ENCODE measurements around the gene NSUN5.
"Not testable (repeated sequence)": the region's sequence is repeated elsewhere in the genome, so short reads cannot be mapped to it uniquely, and the experiment has no call there.

Gene NSUN5

DNA sequence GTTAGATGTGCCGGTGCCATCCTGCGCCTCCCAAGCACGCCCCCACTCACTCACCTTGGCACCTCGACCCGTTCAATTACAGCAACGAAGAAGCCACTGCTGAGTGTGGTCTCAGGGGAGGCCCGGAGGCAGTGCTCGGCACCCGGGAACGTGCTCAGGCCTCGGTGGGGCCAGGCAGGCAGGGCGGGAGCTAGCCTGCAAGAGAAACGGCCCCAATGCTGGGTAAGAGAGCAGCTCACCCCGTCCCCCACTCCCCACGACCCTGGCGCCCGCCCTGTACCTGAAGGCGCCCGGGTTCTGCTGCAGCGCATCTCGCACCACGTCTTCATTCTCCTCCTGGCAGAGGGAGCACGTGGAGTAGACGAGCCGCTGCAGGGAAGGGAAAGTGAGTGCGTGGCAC, 5.1 kb downstream of the NSUN5 start:
- H3K27ac Mint-ChIP-seq: no peak overlapping the region

GRCh38 chr7:73302846-73303245, 5.8 kb downstream of the NSUN5 start:
- Mint-ChIP-seq H3K36me3 (ENCODE audit: low read depth) (peaks cover 17% of the 10 kb centered on the region), H3K4me1 (peaks cover 11% of the 10 kb centered on the region)
- not testable (repeated sequence) for H3K9me3 Mint-ChIP-seq; H3K27ac Mint-ChIP-seq; H3K4me3 Mint-ChIP-seq; H3K27me3 Mint-ChIP-seq (ENCODE audit: low read depth)

More for the DNA sequence above, 5.1 kb downstream of the NSUN5 start:
- H3K9me3 Mint-ChIP-seq: no peaks in the 10 kb centered on the region
- H3K4me3 Mint-ChIP-seq: no peak overlapping the region
- H3K27me3 Mint-ChIP-seq (ENCODE audit: low read depth): no peaks in the 10 kb centered on the region
- H3K36me3 Mint-ChIP-seq (ENCODE audit: low read depth): peaks cover 17% of the 10 kb centered on the region
- TF ChIP-seq CTCF (IDR thresholded peaks at IDR 0.05; ENCODE audit: unreplicated experiment in 3 of 3): no peak
- peaks cover 16% of the 10 kb centered on the region for H3K4me1 Mint-ChIP-seq

DNA sequence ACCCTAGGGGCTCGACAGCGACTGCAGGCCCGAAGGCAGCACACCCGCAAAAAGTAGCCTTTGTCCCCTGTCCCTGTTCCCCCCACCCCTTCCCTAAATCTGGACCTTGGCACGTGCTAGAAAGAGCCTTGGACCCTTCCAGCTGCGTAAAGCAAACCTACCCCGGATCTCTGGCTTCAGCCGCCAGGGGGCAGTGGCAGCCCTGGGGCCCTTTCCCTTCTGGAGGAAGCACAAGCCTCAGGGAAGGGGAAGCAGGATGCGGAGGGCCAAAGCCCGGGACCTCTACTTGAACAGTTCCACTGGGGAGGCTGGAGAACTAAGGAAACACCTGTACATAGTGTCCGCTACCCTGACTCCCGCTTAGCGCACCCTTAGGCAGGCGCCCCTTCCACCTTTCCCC, 7.5 kb downstream of the NSUN5 start:
- H3K9me3 Mint-ChIP-seq; H3K4me1 Mint-ChIP-seq; H3K27me3 Mint-ChIP-seq (ENCODE audit: low read depth); H3K27ac Mint-ChIP-seq; H3K4me3 Mint-ChIP-seq; H3K36me3 Mint-ChIP-seq (ENCODE audit: low read depth): not testable (repeated sequence)

DNA sequence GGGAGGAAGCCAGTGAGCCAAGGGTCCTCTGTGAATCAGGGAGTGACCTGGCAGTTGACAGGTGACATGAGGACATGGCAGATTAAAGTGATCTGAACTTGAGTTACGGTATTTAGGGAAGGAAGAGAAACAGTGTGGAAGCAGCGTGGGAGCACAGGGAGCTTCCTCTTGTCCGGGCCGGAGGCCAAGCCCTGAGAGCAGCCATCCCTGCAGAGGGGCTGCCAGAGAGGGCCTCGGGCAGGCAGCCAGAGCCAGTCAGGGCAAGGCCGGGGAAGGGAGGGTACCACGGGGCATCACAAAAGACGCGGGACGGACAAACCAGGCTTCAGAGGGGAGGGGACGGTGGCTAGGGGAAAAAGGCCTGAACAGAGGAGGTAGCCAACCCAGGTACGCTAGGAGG, 8.8 kb downstream of the NSUN5 start:
- not testable (repeated sequence) for H3K27me3 Mint-ChIP-seq (ENCODE audit: low read depth); H3K4me3 Mint-ChIP-seq; H3K4me1 Mint-ChIP-seq; H3K36me3 Mint-ChIP-seq (ENCODE audit: low read depth); H3K27ac Mint-ChIP-seq; H3K9me3 Mint-ChIP-seq

GRCh38 chr7:73297706-73298105, 10.9 kb downstream of the NSUN5 start:
- H3K36me3 Mint-ChIP-seq (ENCODE audit: low read depth); H3K9me3 Mint-ChIP-seq; H3K27ac Mint-ChIP-seq; H3K4me3 Mint-ChIP-seq; H3K27me3 Mint-ChIP-seq (ENCODE audit: low read depth); H3K4me1 Mint-ChIP-seq: not testable (repeated sequence)

- not testable (repeated sequence) for H3K9me3 Mint-ChIP-seq; H3K27me3 Mint-ChIP-seq (ENCODE audit: low read depth); H3K36me3 Mint-ChIP-seq (ENCODE audit: low read depth); H3K27ac Mint-ChIP-seq; H3K4me3 Mint-ChIP-seq; H3K4me1 Mint-ChIP-seq
Observed at GRCh38 chr7:73297235-73297634, 11.4 kb downstream of the NSUN5 start.

DNA sequence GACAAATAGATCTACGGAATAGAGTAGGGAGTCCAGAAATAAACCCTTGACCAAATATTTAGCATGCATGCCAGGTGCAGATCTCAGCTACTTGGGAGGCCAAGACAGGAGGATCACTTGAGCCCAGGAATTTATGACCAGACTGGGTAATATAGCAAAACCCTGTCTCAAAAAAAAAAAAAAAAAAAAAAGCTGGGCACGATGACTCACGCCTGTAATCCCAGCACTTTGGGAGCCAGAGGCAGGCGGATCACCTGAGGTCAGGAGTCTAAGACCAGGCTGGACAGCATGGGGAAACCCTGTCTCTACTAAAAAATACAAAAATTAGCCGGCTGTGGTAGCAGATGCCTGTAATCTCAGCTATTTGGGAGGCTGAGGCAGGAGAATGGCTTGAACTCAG, 31.4 kb downstream of the NSUN5 start:
- not testable (repeated sequence) for H3K9me3 Mint-ChIP-seq; H3K4me3 Mint-ChIP-seq; H3K36me3 Mint-ChIP-seq (ENCODE audit: low read depth); H3K27ac Mint-ChIP-seq; H3K4me1 Mint-ChIP-seq; H3K27me3 Mint-ChIP-seq (ENCODE audit: low read depth)

DNA sequence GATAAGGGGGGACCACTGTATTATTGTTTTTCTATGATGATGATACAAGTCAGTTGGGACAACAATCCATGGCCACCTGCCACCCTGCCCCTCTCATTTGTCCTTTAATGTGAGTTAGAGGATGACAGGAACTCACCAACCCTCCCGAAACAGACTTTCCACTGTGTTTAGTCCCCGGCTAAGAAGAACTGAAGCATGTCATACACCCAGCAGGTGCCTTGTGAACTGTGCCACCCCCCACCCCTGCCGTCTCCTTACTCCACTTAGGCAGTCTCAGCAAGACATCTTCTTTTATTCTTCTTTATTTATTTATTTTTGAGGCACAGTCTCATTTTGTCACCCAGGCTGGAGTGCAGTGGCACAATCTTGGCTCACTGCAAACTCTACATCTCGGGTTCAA, 40.8 kb downstream of the NSUN5 start:
- not testable (repeated sequence) for H3K27ac Mint-ChIP-seq; H3K36me3 Mint-ChIP-seq (ENCODE audit: low read depth); H3K4me3 Mint-ChIP-seq; H3K27me3 Mint-ChIP-seq (ENCODE audit: low read depth); H3K4me1 Mint-ChIP-seq; H3K9me3 Mint-ChIP-seq

DNA sequence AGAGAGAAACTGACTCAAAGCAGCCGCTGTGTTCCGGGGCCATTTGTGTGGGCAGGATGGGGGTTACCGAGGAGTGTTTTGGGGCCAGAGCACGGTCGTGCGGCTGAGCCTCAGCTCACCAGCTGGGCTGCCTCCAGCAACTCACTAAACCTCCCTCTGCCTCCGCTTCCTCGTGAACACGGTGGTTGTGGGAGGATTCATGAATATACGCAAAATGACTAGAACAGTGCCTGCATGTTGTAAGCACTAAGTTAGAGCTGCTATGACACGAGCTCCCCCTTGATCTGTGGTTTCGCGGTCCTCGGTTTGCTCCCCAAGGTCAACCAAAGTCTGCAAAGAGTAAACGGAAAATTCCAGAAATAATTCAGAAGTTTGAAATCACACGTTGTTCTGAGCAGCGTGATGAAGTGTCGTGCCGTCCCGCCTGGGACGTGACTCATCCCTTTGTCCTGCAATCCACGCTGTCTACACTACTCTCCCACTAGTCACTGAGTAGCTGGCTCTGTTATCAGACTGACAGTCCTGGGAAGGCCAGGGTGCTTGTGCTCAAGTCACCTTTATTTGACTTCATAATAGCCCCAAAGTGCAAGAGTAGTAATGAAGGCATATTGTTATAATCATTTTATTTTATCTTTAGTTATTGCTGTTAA, 41.8 kb downstream of the NSUN5 start:
- not testable (repeated sequence) for H3K9me3 Mint-ChIP-seq; H3K4me3 Mint-ChIP-seq; H3K27ac Mint-ChIP-seq; H3K4me1 Mint-ChIP-seq; H3K36me3 Mint-ChIP-seq (ENCODE audit: low read depth); H3K27me3 Mint-ChIP-seq (ENCODE audit: low read depth)

DNA sequence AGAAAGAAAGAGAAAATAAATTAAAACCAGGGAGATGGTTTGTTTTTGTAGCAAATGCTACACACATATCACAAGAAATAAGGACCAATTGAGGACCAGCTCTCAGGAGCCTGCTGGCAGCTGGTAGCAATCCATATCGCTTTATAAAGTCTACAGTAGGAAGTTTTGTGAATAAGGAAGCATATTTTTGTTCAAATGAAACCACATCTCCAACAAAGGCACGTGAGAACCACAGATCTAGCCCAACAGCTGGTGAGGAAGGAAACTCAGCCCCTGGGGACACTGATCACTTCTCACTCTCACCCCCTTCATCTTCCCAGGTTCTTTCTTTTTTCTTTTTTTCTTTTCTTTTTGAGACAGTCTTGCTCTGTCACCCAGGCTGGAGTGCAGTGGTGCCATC, 46.2 kb downstream of the NSUN5 start:
- not testable (repeated sequence) for H3K27me3 Mint-ChIP-seq (ENCODE audit: low read depth); H3K36me3 Mint-ChIP-seq (ENCODE audit: low read depth)

More for the DNA sequence above, 46.2 kb downstream of the NSUN5 start:
- not testable (repeated sequence) for H3K27ac Mint-ChIP-seq, H3K4me3 Mint-ChIP-seq, H3K4me1 Mint-ChIP-seq, H3K9me3 Mint-ChIP-seq
